ENCODE measurements around the gene SH3PXD2B. TPM values are rescaled to one million over a fixed set of nuclear protein-coding genes. Genes with fewer than 3 reads are reported as not detected.

Gene SH3PXD2B
- total and polyA plus RNA-seq, 2 donors (not counting 1 experiment from before 2014, with no cell fraction given) = not detected

GRCh38 chr5:172426086-172426485 lies 28.2 kb downstream of the SH3PXD2B start:
- intact Hi-C loops (cut with micrococcal nuclease) = no loop called here
- ChIA-PET CTCF (no interaction called here), POLR2A (no interaction called here)
- TF ChIP-seq CTCF (IDR thresholded peaks at IDR 0.05) (no peak), EZH2 (IDR thresholded peaks at IDR 0.05; ENCODE audit: borderline replicate concordance, insufficient read depth, low read depth, low read length, poor library complexity, severe bottlenecking) (no peak)
- Histone ChIP-seq H3K79me2 (ENCODE audit: control insufficient read depth, insufficient read depth, low read length) (no peaks in the 10 kb centered on the region), H3K4me2 (replicated peaks; ENCODE audit: low read depth, low read length, poor library complexity, severe bottlenecking) (no peak overlapping the region), H3K9ac (ENCODE audit: low read length) (no peak overlapping the region), H3K9me3 (ENCODE audit: control extremely low read depth in 1 of 3, control insufficient read depth in 2 of 3, insufficient read depth in 1 of 3, low read length in 2 of 3) (no peaks in the 10 kb centered on the region), H4K20me1 (ENCODE audit: control insufficient read depth, insufficient read depth, low read length, poor library complexity, severe bottlenecking) (no peaks in the 10 kb centered on the region), H3K4me3 (ENCODE audit: control extremely low read depth in 1 of 5, extremely low read depth in 1 of 5, insufficient read depth in 1 of 5, low read depth in 2 of 5, low read length in 4 of 5) (no peak overlapping the region), H3K27me3 (replicated peaks in 1 of 4; ENCODE audit: control extremely low read depth in 1 of 4, control insufficient read depth in 3 of 4, insufficient read depth in 4 of 4, low read length in 3 of 4) (no peaks in the 10 kb centered on the region), H3K36me3 (replicated peaks in 1 of 2; ENCODE audit: control extremely low read depth in 1 of 2, control insufficient read depth in 1 of 2, extremely low read depth in 1 of 2, insufficient read depth in 2 of 2, low read length in 1 of 2) (no peaks in the 10 kb centered on the region), H2AFZ (ENCODE audit: insufficient read depth, low read depth, low read length, poor library complexity, severe bottlenecking) (no peak overlapping the region), H3K4me1 (ENCODE audit: control insufficient read depth in 2 of 2, insufficient read depth in 2 of 2, low read length in 2 of 2) (no peaks in the 10 kb centered on the region), H3K27ac (ENCODE audit: low read length in 2 of 2) (no peak overlapping the region)
- Mint-ChIP-seq H3K9me3 (ENCODE audit: insufficient read depth) (no peaks in the 10 kb centered on the region), H3K27ac (no peak overlapping the region), H3K4me1 (no peaks in the 10 kb centered on the region), H3K27me3 (peaks cover 15% of the 10 kb centered on the region), H3K4me3 (no peak overlapping the region)
- ATAC-seq (ENCODE audit: low read depth) (no peak), DNase-seq (no peak)
- 95% methylated on average over 7 of the region's 7 CpGs for WGBS (ENCODE audit: insufficient coverage)

GRCh38 chr5:172425402-172425801 lies 28.9 kb downstream of the SH3PXD2B start:
- no peaks in the 10 kb centered on the region for H3K79me2 ChIP-seq (ENCODE audit: control insufficient read depth, insufficient read depth, low read length)
- no peak overlapping the region for H3K4me3 ChIP-seq (ENCODE audit: control extremely low read depth in 1 of 5, extremely low read depth in 1 of 5, insufficient read depth in 1 of 5, low read depth in 2 of 5, low read length in 4 of 5)
- CTCF ChIA-PET = no interaction called here
- Mint-ChIP-seq H3K4me3 (no peak overlapping the region), H3K4me1 (no peaks in the 10 kb centered on the region), H3K9me3 (ENCODE audit: insufficient read depth) (no peaks in the 10 kb centered on the region), H3K27ac (no peak overlapping the region), H3K27me3 (peaks cover 15% of the 10 kb centered on the region)
- DNase-seq (no peak), ATAC-seq (ENCODE audit: low read depth) (no peak)
- H2AFZ ChIP-seq (ENCODE audit: insufficient read depth, low read depth, low read length, poor library complexity, severe bottlenecking) = no peak overlapping the region
- H3K4me1 ChIP-seq (ENCODE audit: control insufficient read depth in 2 of 2, insufficient read depth in 2 of 2, low read length in 2 of 2) = no peaks in the 10 kb centered on the region
- no peak overlapping the region for H3K4me2 ChIP-seq (replicated peaks; ENCODE audit: low read depth, low read length, poor library complexity, severe bottlenecking)
- intact Hi-C loops (cut with micrococcal nuclease) = no loop called here
- no peak overlapping the region for H3K9ac ChIP-seq (ENCODE audit: low read length)
- H3K36me3 ChIP-seq (replicated peaks in 1 of 2; ENCODE audit: control extremely low read depth in 1 of 2, control insufficient read depth in 1 of 2, extremely low read depth in 1 of 2, insufficient read depth in 2 of 2, low read length in 1 of 2) = no peaks in the 10 kb centered on the region
- H3K27ac ChIP-seq (ENCODE audit: low read length in 2 of 2) = no peak overlapping the region
- no peaks in the 10 kb centered on the region for H3K27me3 ChIP-seq (replicated peaks in 1 of 4; ENCODE audit: control extremely low read depth in 1 of 4, control insufficient read depth in 3 of 4, insufficient read depth in 4 of 4, low read length in 3 of 4)
- TF ChIP-seq EZH2 (IDR thresholded peaks at IDR 0.05; ENCODE audit: borderline replicate concordance, insufficient read depth, low read depth, low read length, poor library complexity, severe bottlenecking) (no peak), CTCF (IDR thresholded peaks at IDR 0.05) (no peak)
- WGBS (ENCODE audit: insufficient coverage) = 83% methylated on average over 12 of the region's 12 CpGs
- H3K9me3 ChIP-seq (ENCODE audit: control extremely low read depth in 1 of 3, control insufficient read depth in 2 of 3, insufficient read depth in 1 of 3, low read length in 2 of 3) = no peaks in the 10 kb centered on the region
- POLR2A ChIA-PET = no interaction called here
- H4K20me1 ChIP-seq (ENCODE audit: control insufficient read depth, insufficient read depth, low read length, poor library complexity, severe bottlenecking) = no peaks in the 10 kb centered on the region

Measured in B cell (primary cell).